OCI-M2 (cell line): ENCODE measurements around the gene RABGGTA.

ENCODE experiments used
- DNase-seq: peaks from one replicate; lab custom pipeline; 2025; ENCODE audit not compliant: unreplicated experiment; lab: John Stamatoyannopoulos, UW

Gene RABGGTA

GRCh38 chr14:24280797-24281460 lies 9.5 kb upstream of the RABGGTA start:
- no peak for DNase-seq

GRCh38 chr14:24279301-24280186 lies 8.1 kb upstream of the RABGGTA start:
- DNase-seq: no peak

- DNase-seq: no peak
Measured at GRCh38 chr14:24278424-24278823, 7.0 kb upstream of the RABGGTA start.

- no peak for DNase-seq
Measured at GRCh38 chr14:24277606-24278321, 6.4 kb upstream of the RABGGTA start.

GRCh38 chr14:24277071-24277470 lies 5.7 kb upstream of the RABGGTA start:
- DNase-seq: no peak

GRCh38 chr14:24274101-24274543 lies 2.7 kb upstream of the RABGGTA start:
- DNase-seq: no peak

GRCh38 chr14:24273422-24273998 lies 2.1 kb upstream of the RABGGTA start:
- no peak for DNase-seq

- DNase-seq: no peak
Measured at GRCh38 chr14:24272467-24272866, 1.1 kb upstream of the RABGGTA start.

- DNase-seq: no peak
Measured at GRCh38 chr14:24271834-24272263, 452 bp upstream of the RABGGTA start.

- DNase-seq: no peak
Measured at GRCh38 chr14:24270537-24271133, 762 bp downstream of the RABGGTA start.

- no peak for DNase-seq
Measured at GRCh38 chr14:24269910-24270536, 1.4 kb downstream of the RABGGTA start.

GRCh38 chr14:24269368-24269767 lies 2.0 kb downstream of the RABGGTA start:
- no peak for DNase-seq

- DNase-seq: no peak
Measured at GRCh38 chr14:24268225-24268624, 3.2 kb downstream of the RABGGTA start.

GRCh38 chr14:24267516-24267915 lies 3.9 kb downstream of the RABGGTA start:
- DNase-seq: no peak

- no peak for DNase-seq
Measured at GRCh38 chr14:24266344-24267244, 4.8 kb downstream of the RABGGTA start.

GRCh38 chr14:24264298-24264697 lies 7.1 kb downstream of the RABGGTA start:
- DNase-seq: no peak

- no peak for DNase-seq
Measured at GRCh38 chr14:24263848-24264247, 7.5 kb downstream of the RABGGTA start.

GRCh38 chr14:24262821-24263733 lies 8.3 kb downstream of the RABGGTA start, which contains the start of gene TGM1:
TGM1 (minus strand) TSS chr14:24263177; CDS start chr14:24262352, 825 bp downstream.
- no peak for DNase-seq
